ENCODE data around the gene PSD2.

Gene PSD2

DNA sequence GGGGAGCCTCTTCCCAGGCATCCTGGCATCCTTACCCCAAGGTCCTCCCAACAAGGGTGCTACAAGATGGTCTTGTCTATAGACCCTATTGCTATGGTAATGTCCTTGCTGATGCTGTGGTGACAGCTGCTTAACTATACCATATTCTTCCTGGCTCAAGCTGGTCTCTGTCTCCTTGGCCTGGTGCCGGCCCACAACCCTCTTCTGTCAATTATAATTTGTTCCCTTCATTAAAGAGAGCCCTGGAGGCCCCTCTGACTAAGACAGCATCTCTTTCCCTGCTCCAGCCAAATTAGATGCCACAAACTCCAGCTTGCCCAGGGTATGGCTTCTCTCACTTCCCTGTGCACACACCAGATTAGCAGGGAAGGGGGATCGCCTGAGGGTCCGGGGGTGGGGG lies 86.7 kb downstream of the PSD2 start:
- DNase-seq, result no peak

DNA sequence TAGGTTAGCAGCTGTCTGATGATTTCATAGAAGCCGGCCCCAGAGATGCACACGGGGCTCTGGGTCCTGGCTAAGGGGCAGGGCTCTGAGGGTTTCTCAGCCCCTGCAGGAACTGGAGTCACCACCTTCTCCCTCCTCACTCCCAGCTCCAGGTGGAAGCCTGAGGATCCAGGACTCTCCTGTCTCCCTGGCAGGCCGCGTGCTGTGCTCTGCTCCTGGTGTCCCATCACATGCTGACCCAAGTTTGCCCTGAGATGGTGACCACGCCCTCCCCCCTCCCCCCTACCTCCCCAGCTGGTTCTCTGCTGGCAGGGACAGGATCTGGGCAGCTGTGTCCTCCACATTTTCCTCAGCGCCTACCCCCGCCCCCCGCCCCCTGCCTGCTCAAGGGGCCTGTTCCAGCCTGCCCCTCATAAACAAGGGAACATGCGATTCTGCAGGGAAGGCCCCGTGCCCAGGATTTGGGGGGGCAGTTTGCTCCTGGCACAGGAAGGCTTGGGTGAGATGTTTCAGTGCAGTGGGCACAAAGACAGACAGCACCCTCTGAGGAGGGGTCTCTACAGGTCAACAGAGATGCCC lies 87.4 kb downstream of the PSD2 start:
- DNase-seq, result no peak

DNA sequence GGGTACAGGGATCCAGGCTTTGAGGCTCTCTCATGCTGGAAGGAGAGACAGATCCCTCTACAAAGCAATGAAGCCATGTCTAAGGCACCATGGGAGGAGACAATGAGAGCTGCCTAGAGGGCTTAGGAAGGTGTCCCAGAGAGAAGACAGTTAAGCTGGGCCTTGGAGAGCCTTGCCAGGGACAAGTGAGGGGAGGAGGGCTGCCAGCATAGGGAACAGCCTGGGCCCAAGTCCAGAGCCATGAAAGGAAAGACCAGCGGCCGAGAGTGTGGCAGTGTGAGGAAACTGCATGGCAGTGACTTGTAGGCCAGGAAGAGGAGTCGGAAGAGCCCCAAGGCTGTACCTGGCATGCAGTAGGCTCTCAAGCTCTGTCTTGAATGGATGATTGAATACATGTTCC lies 88.5 kb downstream of the PSD2 start:
- DNase-seq, result no peak

DNA sequence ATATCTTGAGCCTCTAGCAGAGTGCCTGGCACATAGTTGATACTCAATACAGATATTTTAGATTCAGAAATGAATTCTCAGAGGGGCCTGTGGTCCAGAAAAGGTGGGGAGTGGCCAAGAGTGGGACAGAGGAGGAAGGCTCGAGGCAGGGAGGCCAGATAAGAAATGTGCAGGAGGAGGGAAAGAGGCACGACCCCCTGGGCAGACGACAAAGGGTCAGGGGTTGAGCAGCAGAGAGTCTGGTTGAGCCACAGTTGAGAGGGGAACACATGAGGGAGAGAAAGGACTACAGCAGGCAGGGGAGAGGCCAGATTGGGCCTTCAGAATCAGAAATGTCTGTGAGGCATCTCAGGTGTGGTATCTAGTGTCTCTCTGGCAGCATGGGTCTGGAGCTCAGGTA lies 89.1 kb downstream of the PSD2 start:
- DNase-seq, result no peak

DNA sequence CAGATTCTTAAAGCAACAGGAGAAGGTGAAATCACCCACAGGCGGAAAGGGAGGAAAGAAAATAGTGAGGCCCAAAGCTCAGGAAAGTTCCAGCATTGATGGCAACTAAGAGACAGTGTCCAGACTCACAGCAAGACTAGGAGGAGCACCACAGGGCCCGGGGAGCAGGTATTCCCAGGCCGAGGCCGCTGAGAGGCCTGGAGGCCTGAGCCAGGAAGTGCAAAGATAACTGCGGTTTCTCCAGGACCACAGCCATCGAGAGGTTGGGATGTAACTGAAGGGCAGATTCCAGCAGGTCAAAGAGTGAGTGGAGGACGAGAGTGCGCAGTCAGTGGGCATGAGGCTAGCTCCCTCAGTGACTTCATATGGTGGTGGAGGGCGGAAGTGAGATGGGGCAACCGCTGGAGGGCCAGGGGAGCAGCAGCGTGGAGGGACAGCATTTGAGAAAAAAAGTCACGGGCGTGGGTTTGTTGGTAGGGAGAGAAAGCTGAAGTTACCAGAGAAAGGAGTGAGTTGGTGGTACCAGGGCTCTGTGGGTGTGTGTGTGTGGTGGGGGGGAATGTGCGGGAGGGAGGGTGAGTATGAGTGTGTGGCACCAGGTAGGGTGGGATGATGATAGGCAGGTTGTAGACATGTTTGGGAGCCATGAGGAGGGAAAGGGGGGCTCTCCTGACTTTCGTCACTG lies 89.7 kb downstream of the PSD2 start:
- no peak for DNase-seq

DNA sequence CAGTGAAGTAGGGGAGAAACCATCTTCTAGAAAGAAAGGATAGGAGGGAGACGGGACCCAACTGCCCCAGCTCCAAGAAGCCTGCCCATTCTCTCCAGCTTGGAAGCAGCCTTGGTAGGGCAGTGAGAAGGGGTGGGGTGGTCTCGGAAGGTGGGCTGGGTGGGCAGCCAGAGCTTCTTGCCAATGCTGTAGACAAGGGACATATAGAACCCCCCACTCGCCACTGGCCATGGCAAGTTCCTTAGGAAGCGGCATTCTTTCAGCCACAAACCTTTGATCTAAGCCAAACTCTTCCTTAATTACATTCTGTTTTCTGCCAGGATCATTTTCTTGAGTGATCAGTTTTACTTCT lies 90.2 kb downstream of the PSD2 start:
- DNase-seq, result no peak

DNA sequence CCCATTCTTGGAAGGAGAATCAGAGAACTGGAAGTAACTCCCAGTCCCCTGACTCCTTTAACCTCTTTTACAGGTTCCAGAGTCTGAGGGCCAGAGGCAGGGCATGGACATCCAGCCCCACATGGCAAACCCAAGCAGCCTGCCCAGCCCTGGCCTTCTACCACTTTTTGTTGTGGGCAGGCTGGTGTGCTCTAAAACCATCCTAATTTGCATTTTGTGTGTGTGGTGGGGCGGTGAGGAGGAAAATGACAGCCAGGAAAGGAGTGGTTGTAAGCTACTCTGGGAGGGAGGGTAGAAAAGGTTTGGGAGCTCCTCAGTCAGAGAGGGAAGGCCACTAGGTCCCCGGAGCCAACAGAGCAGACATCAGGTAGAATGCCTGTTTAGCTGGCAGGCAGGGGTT lies 90.6 kb downstream of the PSD2 start:
- DNase-seq, result no peak

DNA sequence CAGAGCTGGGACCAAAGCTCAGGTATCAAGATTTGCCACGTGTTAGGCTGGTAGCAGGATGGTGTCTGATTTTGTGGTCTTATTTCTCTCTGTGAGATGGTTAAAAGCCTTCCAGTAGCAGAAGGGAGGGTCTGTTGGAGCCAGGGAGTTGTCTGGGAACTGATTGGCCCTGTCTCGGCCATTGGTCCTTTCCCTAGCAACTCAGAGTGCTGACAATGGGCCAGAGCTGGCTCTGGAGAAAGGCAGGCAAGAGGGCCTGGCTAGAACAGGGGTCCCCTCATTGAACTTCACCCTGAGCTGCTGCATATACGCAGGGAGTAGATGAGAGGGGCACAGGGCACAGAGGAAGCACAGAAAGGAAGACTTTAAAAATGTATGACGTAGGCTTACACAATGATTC lies 92.8 kb downstream of the PSD2 start:
- no peak for DNase-seq

DNA sequence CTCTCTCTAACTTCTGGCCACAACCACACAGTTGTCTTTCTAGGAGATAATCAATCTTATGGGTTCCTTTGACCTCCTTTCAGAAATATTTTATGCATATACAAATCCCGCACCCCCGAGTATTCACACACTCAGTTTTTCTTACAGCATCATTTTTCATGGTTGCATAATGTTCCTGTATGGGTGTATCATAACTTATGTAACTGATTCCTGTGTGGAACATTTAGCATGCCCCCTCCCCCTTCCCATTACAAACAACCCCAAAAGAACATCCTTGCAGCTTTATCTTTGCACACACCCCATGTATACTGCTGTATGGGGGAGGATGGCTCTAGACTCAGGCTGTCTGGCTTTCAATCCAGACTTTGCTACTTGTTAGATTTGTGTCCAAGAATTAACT lies 93.8 kb downstream of the PSD2 start:
- DNase-seq, result no peak

DNA sequence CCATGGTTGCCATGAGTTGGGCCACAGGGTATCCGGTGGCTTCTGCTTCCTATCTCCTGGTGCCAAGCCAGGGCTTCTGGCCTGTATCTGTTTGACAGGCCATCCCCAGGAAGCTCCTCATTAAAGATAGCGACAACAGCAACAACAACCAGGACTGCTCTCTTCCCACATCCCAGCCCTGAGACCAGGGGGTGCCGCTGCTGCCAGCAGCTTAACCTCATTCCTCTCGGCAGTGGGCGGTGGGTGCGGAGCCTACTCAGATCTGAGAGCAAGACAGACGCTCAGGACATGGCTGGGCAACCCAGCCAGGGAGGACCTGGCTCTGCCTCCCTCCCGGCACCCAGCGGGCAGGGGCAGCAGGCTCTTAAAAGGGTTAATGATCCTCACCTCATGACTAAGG lies 98.3 kb downstream of the PSD2 start:
- DNase-seq, result no peak
